OCI-LY3 (cell line): ENCODE data around the gene SLC38A11.

Experiments used
- H2AFZ ChIP-seq: fragments of 200-600, 300-600 bp; shearing (Covaris generic); 2 replicates; pipeline ENCODE4 v1.6.0; 2014; ENCODE audit warnings: antibody characterized with exemption, low read depth, low read length
- H3K27ac ChIP-seq: fragments of 200-600, 300-600 bp; sonication (generic); 2 replicates; pipeline ENCODE4 v1.5.1; 2014; ENCODE audit warnings: mild to moderate bottlenecking, low read length, moderate library complexity, mixed read lengths
- H3K27me3 ChIP-seq: fragments of 200-600, 300-600 bp; sonication (generic); 2 replicates; pipeline ENCODE4 v1.6.1; 2014; ENCODE audit warnings: low read depth, low read length, mixed read lengths
- H3K36me3 ChIP-seq: fragments of 200-600, 300-600 bp; sonication (generic); replicated peaks from 2 replicates; pipeline ENCODE3; 2014; ENCODE audit warnings: low read depth, low read length, mixed read lengths
- H3K4me1 ChIP-seq: fragments of 300-600, 200-600 bp; sonication (generic); 2 replicates; pipeline ENCODE4 v1.6.1; 2014; ENCODE audit warnings: low read length, mixed read lengths
- H3K4me2 ChIP-seq: fragments of 200-600, 300-600 bp; sonication (generic); 2 replicates; pipeline ENCODE4 v1.6.1; 2014; ENCODE audit warnings: low read length, mixed read lengths
- H3K4me3 ChIP-seq: fragments of 300-600, 200-600 bp; sonication (generic); 2 replicates; pipeline ENCODE4 v1.5.1; 2014; ENCODE audit warnings: antibody characterized with exemption, mild to moderate bottlenecking, low read length, moderate library complexity
- H3K79me2 ChIP-seq: fragments of 300-600, 200-600 bp; shearing (Covaris generic); 2 replicates; pipeline ENCODE4 v1.6.1; 2014; ENCODE audit warnings: mild to moderate bottlenecking, low read length, mixed read lengths
- H3K9ac ChIP-seq: fragments of 300-600, 200-600 bp; shearing (Covaris generic); 2 replicates; pipeline ENCODE4 v1.6.0; 2014; ENCODE audit warnings: mild to moderate bottlenecking, low read length, moderate library complexity
- H3K9me3 ChIP-seq: fragments of 200-600, 300-600 bp; shearing (Covaris generic); 2 replicates; pipeline ENCODE4 v1.6.1; 2014; ENCODE audit warnings: low read length, mixed read lengths; ENCODE audit not compliant: insufficient read depth
- H4K20me1 ChIP-seq: fragments of 200-600, 300-600 bp; sonication (generic); 2 replicates; pipeline ENCODE4 v1.6.1; 2016; ENCODE audit warnings: low read length, mixed read lengths; ENCODE audit not compliant: insufficient read depth
- EZH2phosphoT487 ChIP-seq: fragments of 200-600 bp; shearing (Covaris generic); IDR thresholded peaks from 2 replicates; pipeline ENCODE4 v1.6.1; 2018; ENCODE audit warnings: antibody characterized with exemption, mixed run types, low read depth
- TF ChIP-seq, protein P1 (sequence below): fragments of 200-600, 300-600 bp; sonication (generic); IDR thresholded peaks from 2 replicates; pipeline ENCODE4 v1.5.1; 2014; ENCODE audit warnings: antibody characterized with exemption, low read length, low read depth

Gene SLC38A11

DNA sequence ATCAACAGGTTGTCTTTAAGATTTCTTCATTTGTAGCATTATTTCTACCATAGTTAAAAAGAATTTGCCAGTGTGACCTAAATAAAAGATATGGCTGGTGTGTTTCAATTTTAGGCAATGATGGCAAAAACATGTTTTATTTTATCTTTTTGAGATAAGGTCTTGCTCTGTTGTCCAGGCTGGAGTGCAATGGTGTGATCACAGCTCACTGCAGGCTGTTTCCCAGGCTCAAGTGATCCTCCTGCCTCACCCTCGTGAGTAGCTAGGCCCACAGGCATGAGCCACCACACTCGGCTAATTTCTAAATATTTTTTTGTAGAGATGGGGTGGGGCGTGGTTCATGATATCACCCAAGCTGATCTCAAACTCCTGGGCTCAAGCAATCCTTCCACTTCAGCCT is 66.7 kb downstream of the SLC38A11 start:
- no peak overlapping the region for H3K9ac ChIP-seq
- H2AFZ ChIP-seq: no peak overlapping the region
- TF ChIP-seq, protein P1, sequence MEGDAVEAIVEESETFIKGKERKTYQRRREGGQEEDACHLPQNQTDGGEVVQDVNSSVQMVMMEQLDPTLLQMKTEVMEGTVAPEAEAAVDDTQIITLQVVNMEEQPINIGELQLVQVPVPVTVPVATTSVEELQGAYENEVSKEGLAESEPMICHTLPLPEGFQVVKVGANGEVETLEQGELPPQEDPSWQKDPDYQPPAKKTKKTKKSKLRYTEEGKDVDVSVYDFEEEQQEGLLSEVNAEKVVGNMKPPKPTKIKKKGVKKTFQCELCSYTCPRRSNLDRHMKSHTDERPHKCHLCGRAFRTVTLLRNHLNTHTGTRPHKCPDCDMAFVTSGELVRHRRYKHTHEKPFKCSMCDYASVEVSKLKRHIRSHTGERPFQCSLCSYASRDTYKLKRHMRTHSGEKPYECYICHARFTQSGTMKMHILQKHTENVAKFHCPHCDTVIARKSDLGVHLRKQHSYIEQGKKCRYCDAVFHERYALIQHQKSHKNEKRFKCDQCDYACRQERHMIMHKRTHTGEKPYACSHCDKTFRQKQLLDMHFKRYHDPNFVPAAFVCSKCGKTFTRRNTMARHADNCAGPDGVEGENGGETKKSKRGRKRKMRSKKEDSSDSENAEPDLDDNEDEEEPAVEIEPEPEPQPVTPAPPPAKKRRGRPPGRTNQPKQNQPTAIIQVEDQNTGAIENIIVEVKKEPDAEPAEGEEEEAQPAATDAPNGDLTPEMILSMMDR: no peak
- no peak for TF ChIP-seq EZH2phosphoT487
- H3K4me1 ChIP-seq: no peaks in the 10 kb centered on the region
- no peak overlapping the region for H3K27ac ChIP-seq
- no peaks in the 10 kb centered on the region for H3K27me3 ChIP-seq
- H3K4me2 ChIP-seq: no peak overlapping the region
- no peaks in the 10 kb centered on the region for H3K36me3 ChIP-seq
- no peaks in the 10 kb centered on the region for H3K79me2 ChIP-seq
- no peak overlapping the region for H3K4me3 ChIP-seq
- H3K9me3 ChIP-seq: no peaks in the 10 kb centered on the region
- H4K20me1 ChIP-seq: no peaks in the 10 kb centered on the region

DNA sequence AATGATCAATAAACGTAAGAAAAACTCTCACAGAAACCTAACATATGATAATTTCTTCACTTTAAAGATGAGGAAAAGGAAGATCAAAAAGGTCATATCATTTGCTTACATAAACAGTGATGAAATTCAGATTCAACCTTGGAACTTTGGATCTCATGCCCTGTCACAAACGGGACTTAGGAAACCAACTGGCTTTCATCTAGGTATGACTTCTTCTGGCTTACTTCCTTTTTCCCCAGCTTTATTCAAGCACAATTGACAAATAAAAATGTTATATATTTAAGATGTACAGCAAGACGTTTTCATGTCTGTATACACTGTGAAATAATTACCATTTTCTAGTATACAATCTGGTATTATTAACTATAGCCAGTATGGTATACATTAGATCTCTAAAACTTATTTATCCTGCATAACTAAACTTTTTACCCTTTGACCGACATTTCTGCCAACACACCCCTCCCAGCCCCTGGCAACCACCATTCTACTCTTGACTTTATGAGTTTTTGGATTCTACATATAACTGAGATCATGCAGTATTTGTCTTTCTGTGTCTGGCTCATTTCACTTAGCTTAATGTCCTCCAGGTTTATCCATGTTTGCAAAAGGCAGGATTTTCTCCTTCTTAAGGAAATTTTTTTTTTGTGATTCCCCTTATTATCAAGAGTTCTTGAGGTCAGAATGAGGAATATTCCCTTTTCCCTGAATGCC is 67.7 kb downstream of the SLC38A11 start:
- H3K27ac ChIP-seq: no peak overlapping the region
- no peaks in the 10 kb centered on the region for H3K9me3 ChIP-seq
- no peak overlapping the region for H3K9ac ChIP-seq
- TF ChIP-seq, protein P1: no peak
- TF ChIP-seq EZH2phosphoT487: no peak
- no peaks in the 10 kb centered on the region for H3K27me3 ChIP-seq
- H3K4me2 ChIP-seq: no peak overlapping the region
- no peaks in the 10 kb centered on the region for H3K4me1 ChIP-seq
- H3K36me3 ChIP-seq: no peaks in the 10 kb centered on the region
- H3K79me2 ChIP-seq: no peaks in the 10 kb centered on the region
- H3K4me3 ChIP-seq: no peak overlapping the region
- no peaks in the 10 kb centered on the region for H4K20me1 ChIP-seq
- no peak overlapping the region for H2AFZ ChIP-seq

DNA sequence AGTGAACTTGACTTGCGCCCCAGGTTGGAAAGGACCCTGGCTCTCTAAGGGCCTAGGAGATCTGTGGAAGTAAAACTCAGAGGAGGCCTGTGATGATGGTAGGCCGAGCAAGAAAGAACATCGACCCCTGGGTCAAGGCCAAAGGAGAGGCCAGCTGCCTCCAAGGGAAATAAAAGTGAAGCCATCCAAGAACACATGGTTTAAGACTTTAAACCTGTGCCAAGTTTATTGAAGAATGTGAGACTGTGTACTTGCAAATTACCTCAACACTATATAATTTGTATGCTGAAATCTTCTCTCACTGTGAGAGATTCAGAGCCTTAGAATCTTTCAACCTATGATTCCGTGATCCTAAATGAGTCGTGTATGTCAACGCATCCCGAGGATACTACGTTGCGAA is 73.0 kb downstream of the SLC38A11 start:
- peaks cover 3% of the 10 kb centered on the region for H3K4me1 ChIP-seq
- no peak overlapping the region for H3K9ac ChIP-seq
- H3K27me3 ChIP-seq: no peaks in the 10 kb centered on the region
- H2AFZ ChIP-seq: no peak overlapping the region
- H3K27ac ChIP-seq: no peak overlapping the region
- no peaks in the 10 kb centered on the region for H3K9me3 ChIP-seq
- TF ChIP-seq, protein P1: no peak
- no peak for TF ChIP-seq EZH2phosphoT487
- no peaks in the 10 kb centered on the region for H3K79me2 ChIP-seq
- H3K36me3 ChIP-seq: no peaks in the 10 kb centered on the region
- H4K20me1 ChIP-seq: no peaks in the 10 kb centered on the region
- no peak overlapping the region for H3K4me2 ChIP-seq
- no peak overlapping the region for H3K4me3 ChIP-seq

DNA sequence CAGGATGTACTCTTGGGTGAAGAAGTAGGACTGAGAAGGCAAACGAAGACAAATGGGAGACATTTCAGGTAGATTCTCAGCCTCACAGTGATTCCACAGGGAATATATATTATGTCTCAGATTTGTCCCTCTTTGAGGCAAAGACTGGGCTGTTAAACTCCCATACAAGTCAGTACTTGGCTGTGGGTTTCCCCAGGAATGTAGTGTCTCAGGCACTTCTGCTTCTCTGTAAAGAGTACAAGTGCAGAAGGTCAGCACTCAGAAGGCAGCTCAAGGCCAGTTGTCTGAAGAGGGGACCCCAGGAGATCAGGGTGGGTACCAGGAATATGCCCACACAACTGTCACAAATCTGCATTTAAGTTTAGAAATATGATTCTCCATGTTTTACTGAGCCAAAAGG is 73.8 kb downstream of the SLC38A11 start:
- no peaks in the 10 kb centered on the region for H4K20me1 ChIP-seq
- H2AFZ ChIP-seq: no peak overlapping the region
- H3K27me3 ChIP-seq: no peaks in the 10 kb centered on the region
- no peak overlapping the region for H3K27ac ChIP-seq
- TF ChIP-seq, protein P1: no peak
- no peak for TF ChIP-seq EZH2phosphoT487
- H3K9me3 ChIP-seq: no peaks in the 10 kb centered on the region
- H3K36me3 ChIP-seq: no peaks in the 10 kb centered on the region
- no peak overlapping the region for H3K9ac ChIP-seq
- H3K4me2 ChIP-seq: no peak overlapping the region
- H3K4me1 ChIP-seq: peaks cover 10% of the 10 kb centered on the region
- H3K79me2 ChIP-seq: no peaks in the 10 kb centered on the region
- no peak overlapping the region for H3K4me3 ChIP-seq
